Measurements from ENCODE around the gene UBASH3A.

DNA sequence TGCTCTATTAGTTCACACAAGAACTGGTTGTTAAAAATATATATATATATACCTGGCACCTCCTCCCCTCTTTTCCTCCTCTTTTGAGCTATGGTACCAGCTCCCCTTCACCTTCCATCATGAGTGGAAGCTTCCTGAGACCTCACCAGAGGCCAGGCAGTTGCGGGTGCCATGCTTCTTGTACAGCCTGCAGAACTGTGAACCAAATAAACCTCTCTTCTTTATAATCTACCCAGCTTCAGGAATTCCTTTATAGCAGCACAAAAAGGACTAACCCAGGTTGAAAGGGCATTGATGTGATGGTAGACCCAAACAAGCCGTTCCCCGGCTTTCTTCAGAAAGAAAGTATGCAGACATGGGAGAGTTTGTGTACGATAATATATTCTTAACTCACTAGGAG lies 77.5 kb downstream of the UBASH3A start:
- TF ChIP-seq, protein P1, sequence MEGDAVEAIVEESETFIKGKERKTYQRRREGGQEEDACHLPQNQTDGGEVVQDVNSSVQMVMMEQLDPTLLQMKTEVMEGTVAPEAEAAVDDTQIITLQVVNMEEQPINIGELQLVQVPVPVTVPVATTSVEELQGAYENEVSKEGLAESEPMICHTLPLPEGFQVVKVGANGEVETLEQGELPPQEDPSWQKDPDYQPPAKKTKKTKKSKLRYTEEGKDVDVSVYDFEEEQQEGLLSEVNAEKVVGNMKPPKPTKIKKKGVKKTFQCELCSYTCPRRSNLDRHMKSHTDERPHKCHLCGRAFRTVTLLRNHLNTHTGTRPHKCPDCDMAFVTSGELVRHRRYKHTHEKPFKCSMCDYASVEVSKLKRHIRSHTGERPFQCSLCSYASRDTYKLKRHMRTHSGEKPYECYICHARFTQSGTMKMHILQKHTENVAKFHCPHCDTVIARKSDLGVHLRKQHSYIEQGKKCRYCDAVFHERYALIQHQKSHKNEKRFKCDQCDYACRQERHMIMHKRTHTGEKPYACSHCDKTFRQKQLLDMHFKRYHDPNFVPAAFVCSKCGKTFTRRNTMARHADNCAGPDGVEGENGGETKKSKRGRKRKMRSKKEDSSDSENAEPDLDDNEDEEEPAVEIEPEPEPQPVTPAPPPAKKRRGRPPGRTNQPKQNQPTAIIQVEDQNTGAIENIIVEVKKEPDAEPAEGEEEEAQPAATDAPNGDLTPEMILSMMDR (conservative IDR thresholded peaks at IDR 0.05; ENCODE audit: low read length), result no peak
- TF ChIP-seq EZH2phosphoT487 (IDR thresholded peaks at IDR 0.05; ENCODE audit: borderline replicate concordance, low read depth, low read length), result no peak
